ENCODE measurements around the gene DSP. TPM values are rescaled to one million over a fixed set of nuclear protein-coding genes. Genes with fewer than 3 reads are reported as not detected.

Gene DSP
- total and polyA plus RNA-seq, 4 experiments from 2014 or later, result not detected

- peaks cover 50 to 51% of the 10 kb centered on the region in 2 donors for H3K27me3 Mint-ChIP-seq
- Histone ChIP-seq H3K9me3 (ENCODE audit: control insufficient read depth in 1 of 2, low read length in 2 of 2) (no peaks in the 10 kb centered on the region), H3K27me3 (ENCODE audit: insufficient read depth, low read length) (peaks cover 28% of the 10 kb centered on the region), H3K4me3 (ENCODE audit: low read length in 2 of 2) (no peak overlapping the region), H3K36me3 (ENCODE audit: insufficient read depth, low read length) (no peaks in the 10 kb centered on the region), H3K4me1 (ENCODE audit: insufficient read depth, low read length) (peaks cover 16% of the 10 kb centered on the region), H3K27ac (ENCODE audit: low read depth, low read length) (no peak overlapping the region)
- ChIA-PET POLR2A (ENCODE audit: partially characterized antibody) (no interaction called here), CTCF (ENCODE audit: partially characterized antibody) (no interaction called here)
- peak overlapping the region in 2 of 8 donors; percentile 4 to 40 for H3K4me3 Mint-ChIP-seq
- H3K27ac Mint-ChIP-seq, result no peak overlapping the region
- DNase-seq, result no peak
- intact Hi-C loops (cut with micrococcal nuclease), result no loop called here
- H3K9me3 Mint-ChIP-seq, result peaks cover 0 to 4% (median 0%) of the 10 kb centered on the region in 8 donors
- H3K4me1 Mint-ChIP-seq, result peaks cover 2 to 11% (median 7%) of the 10 kb centered on the region in 4 donors
- no peaks in the 10 kb centered on the region for H3K36me3 Mint-ChIP-seq
Measured at GRCh38 chr6:7544597-7544996, 3.1 kb downstream of the DSP start.

- Histone ChIP-seq H3K36me3 (ENCODE audit: insufficient read depth, low read length) (no peaks in the 10 kb centered on the region), H3K4me1 (ENCODE audit: insufficient read depth, low read length) (peaks cover 16% of the 10 kb centered on the region), H3K9me3 (ENCODE audit: control insufficient read depth in 1 of 2, low read length in 2 of 2) (no peaks in the 10 kb centered on the region), H3K27ac (ENCODE audit: low read depth, low read length) (no peak overlapping the region), H3K27me3 (ENCODE audit: insufficient read depth, low read length) (peaks cover 19% of the 10 kb centered on the region), H3K4me3 (ENCODE audit: low read length in 2 of 2) (no peak overlapping the region)
- intact Hi-C loops (cut with micrococcal nuclease), result no loop called here
- Mint-ChIP-seq H3K4me1 (peaks cover 2 to 11% (median 6%) of the 10 kb centered on the region in 4 donors), H3K27ac (no peak overlapping the region), H3K9me3 (peaks cover 0 to 4% (median 0%) of the 10 kb centered on the region in 8 donors), H3K4me3 (peak overlapping the region in 1 of 8 donors; percentile 17), H3K36me3 (no peaks in the 10 kb centered on the region), H3K27me3 (peaks cover 42 to 43% of the 10 kb centered on the region in 2 donors)
- DNase-seq, result no peak
- ChIA-PET POLR2A (ENCODE audit: partially characterized antibody) (no interaction called here), CTCF (ENCODE audit: partially characterized antibody) (no interaction called here)
Measured at GRCh38 chr6:7545316-7546019, 4.0 kb downstream of the DSP start.

- CTCF ChIA-PET (ENCODE audit: partially characterized antibody), result interaction anchor here (0.7 kb wide), 1 partner anchor 9 kb away, joined by 3 read pairs; no protein-coding TSS in a partner anchor
- H3K4me1 Mint-ChIP-seq, result peaks cover under 1 to 6% (median 2%) of the 10 kb centered on the region in 4 donors
- intact Hi-C loops (cut with micrococcal nuclease), result no loop called here
- H3K4me1 ChIP-seq (ENCODE audit: insufficient read depth, low read length), result peaks cover 11% of the 10 kb centered on the region
- POLR2A ChIA-PET (ENCODE audit: partially characterized antibody), result no interaction called here
- peaks cover 0 to 4% (median 0%) of the 10 kb centered on the region in 8 donors for H3K9me3 Mint-ChIP-seq
- H3K9me3 ChIP-seq (ENCODE audit: control insufficient read depth in 1 of 2, low read length in 2 of 2), result no peaks in the 10 kb centered on the region
- H3K4me3 ChIP-seq (ENCODE audit: low read length in 2 of 2), result no peak overlapping the region
- H3K27ac Mint-ChIP-seq, result no peak overlapping the region
- no peaks in the 10 kb centered on the region for H3K36me3 Mint-ChIP-seq
- DNase-seq, result no peak
- peaks cover 16% of the 10 kb centered on the region for H3K27me3 ChIP-seq (ENCODE audit: insufficient read depth, low read length)
- H3K4me3 Mint-ChIP-seq, result no peak overlapping the region
- peaks cover 37 to 39% of the 10 kb centered on the region in 2 donors for H3K27me3 Mint-ChIP-seq
- H3K36me3 ChIP-seq (ENCODE audit: insufficient read depth, low read length), result no peaks in the 10 kb centered on the region
- no peak overlapping the region for H3K27ac ChIP-seq (ENCODE audit: low read depth, low read length)
Measured at GRCh38 chr6:7546020-7546369, 4.5 kb downstream of the DSP start.

GRCh38 chr6:7546383-7546782, 4.9 kb downstream of the DSP start:
- peaks cover 0 to 4% (median 0%) of the 10 kb centered on the region in 8 donors for H3K9me3 Mint-ChIP-seq
- no peak overlapping the region for H3K27ac Mint-ChIP-seq
- H3K4me1 ChIP-seq (ENCODE audit: insufficient read depth, low read length), result peaks cover 9% of the 10 kb centered on the region
- H3K4me3 ChIP-seq (ENCODE audit: low read length in 2 of 2), result no peak overlapping the region
- ChIA-PET CTCF (ENCODE audit: partially characterized antibody) (interaction anchor here (0.7 kb wide), 1 partner anchor 8 kb away, joined by 3 read pairs; no protein-coding TSS in a partner anchor), POLR2A (ENCODE audit: partially characterized antibody) (no interaction called here)
- H3K27me3 Mint-ChIP-seq, result peaks cover 35 to 38% of the 10 kb centered on the region in 2 donors
- peaks cover 16% of the 10 kb centered on the region for H3K27me3 ChIP-seq (ENCODE audit: insufficient read depth, low read length)
- H3K9me3 ChIP-seq (ENCODE audit: control insufficient read depth in 1 of 2, low read length in 2 of 2), result no peaks in the 10 kb centered on the region
- no peak for DNase-seq
- no peak overlapping the region for H3K4me3 Mint-ChIP-seq
- no peak overlapping the region for H3K27ac ChIP-seq (ENCODE audit: low read depth, low read length)
- H3K36me3 Mint-ChIP-seq, result no peaks in the 10 kb centered on the region
- H3K4me1 Mint-ChIP-seq, result peaks cover 0 to 4% (median 0%) of the 10 kb centered on the region in 4 donors
- intact Hi-C loops (cut with micrococcal nuclease), result no loop called here
- H3K36me3 ChIP-seq (ENCODE audit: insufficient read depth, low read length), result no peaks in the 10 kb centered on the region

- Histone ChIP-seq H3K36me3 (ENCODE audit: insufficient read depth, low read length) (no peaks in the 10 kb centered on the region), H3K27ac (ENCODE audit: low read depth, low read length) (no peak overlapping the region), H3K4me3 (ENCODE audit: low read length in 2 of 2) (no peak overlapping the region), H3K9me3 (ENCODE audit: control insufficient read depth in 1 of 2, low read length in 2 of 2) (no peaks in the 10 kb centered on the region), H3K4me1 (ENCODE audit: insufficient read depth, low read length) (peaks cover 7% of the 10 kb centered on the region), H3K27me3 (ENCODE audit: insufficient read depth, low read length) (peaks cover 16% of the 10 kb centered on the region)
- H3K27ac Mint-ChIP-seq, result no peak overlapping the region
- no peak for DNase-seq
- H3K36me3 Mint-ChIP-seq, result no peaks in the 10 kb centered on the region
- CTCF ChIA-PET (ENCODE audit: partially characterized antibody), result no interaction called here
- POLR2A ChIA-PET (ENCODE audit: partially characterized antibody), result no interaction called here
- H3K9me3 Mint-ChIP-seq, result peaks cover 0 to 4% (median 0%) of the 10 kb centered on the region in 8 donors
- H3K4me1 Mint-ChIP-seq, result peaks cover 0 to 4% (median 0%) of the 10 kb centered on the region in 4 donors
- intact Hi-C loops (cut with micrococcal nuclease), result no loop called here
- peaks cover 34 to 40% of the 10 kb centered on the region in 2 donors for H3K27me3 Mint-ChIP-seq
- no peak overlapping the region for H3K4me3 Mint-ChIP-seq
Measured at GRCh38 chr6:7546896-7547295, 5.4 kb downstream of the DSP start.

- ChIA-PET POLR2A (ENCODE audit: partially characterized antibody) (no interaction called here), CTCF (ENCODE audit: partially characterized antibody) (no interaction called here)
- Histone ChIP-seq H3K27ac (ENCODE audit: low read depth, low read length) (no peak overlapping the region), H3K4me3 (ENCODE audit: low read length in 2 of 2) (no peak overlapping the region), H3K4me1 (ENCODE audit: insufficient read depth, low read length) (peaks cover 6% of the 10 kb centered on the region), H3K27me3 (ENCODE audit: insufficient read depth, low read length) (peaks cover 16% of the 10 kb centered on the region), H3K36me3 (ENCODE audit: insufficient read depth, low read length) (no peaks in the 10 kb centered on the region), H3K9me3 (ENCODE audit: control insufficient read depth in 1 of 2, low read length in 2 of 2) (no peaks in the 10 kb centered on the region)
- no peaks in the 10 kb centered on the region for H3K36me3 Mint-ChIP-seq
- H3K4me1 Mint-ChIP-seq, result peaks cover 0 to 4% (median 0%) of the 10 kb centered on the region in 4 donors
- no peak for DNase-seq
- no peak overlapping the region for H3K27ac Mint-ChIP-seq
- no peak overlapping the region for H3K4me3 Mint-ChIP-seq
- intact Hi-C loops (cut with micrococcal nuclease), result no loop called here
- H3K27me3 Mint-ChIP-seq, result peaks cover 33 to 42% of the 10 kb centered on the region in 2 donors
- H3K9me3 Mint-ChIP-seq, result peaks cover 0 to 4% (median 0%) of the 10 kb centered on the region in 8 donors
Measured at GRCh38 chr6:7547315-7547714, 5.8 kb downstream of the DSP start.

GRCh38 chr6:7550433-7550801, 8.9 kb downstream of the DSP start:
- peaks cover 0 to 2% (median 0%) of the 10 kb centered on the region in 8 donors for H3K9me3 Mint-ChIP-seq
- H3K4me1 ChIP-seq (ENCODE audit: insufficient read depth, low read length), result no peaks in the 10 kb centered on the region
- POLR2A ChIA-PET (ENCODE audit: partially characterized antibody), result no interaction called here
- no peak overlapping the region for H3K4me3 ChIP-seq (ENCODE audit: low read length in 2 of 2)
- no peaks in the 10 kb centered on the region for H3K36me3 ChIP-seq (ENCODE audit: insufficient read depth, low read length)
- no peaks in the 10 kb centered on the region for H3K36me3 Mint-ChIP-seq
- intact Hi-C loops (cut with micrococcal nuclease), result no loop called here
- no peaks in the 10 kb centered on the region for H3K4me1 Mint-ChIP-seq
- H3K9me3 ChIP-seq (ENCODE audit: control insufficient read depth in 1 of 2, low read length in 2 of 2), result no peaks in the 10 kb centered on the region
- H3K27ac Mint-ChIP-seq, result no peak overlapping the region
- H3K27ac ChIP-seq (ENCODE audit: low read depth, low read length), result no peak overlapping the region
- no peak overlapping the region for H3K4me3 Mint-ChIP-seq
- H3K27me3 Mint-ChIP-seq, result peaks cover 29 to 36% of the 10 kb centered on the region in 2 donors
- H3K27me3 ChIP-seq (ENCODE audit: insufficient read depth, low read length), result peaks cover 7% of the 10 kb centered on the region
- CTCF ChIA-PET (ENCODE audit: partially characterized antibody), result no interaction called here
- DNase-seq, result no peak

All from CD4-positive, alpha-beta memory T cell (primary cell).